H1 (cell line): ENCODE measurements around the gene SGSM1. TPM values are rescaled to one million over a fixed set of nuclear protein-coding genes. Genes with fewer than 3 reads are reported as not detected.

ENCODE experiments used
- CTCF ChIA-PET: fragments of 300-600 bp; sonication (Branson Sonifier 250); formaldehyde crosslinking; loops from one replicate; lab custom pipeline; 2021; ENCODE audit not compliant: partially characterized antibody; lab: Charles Lee
- POLR2A ChIA-PET: fragments of 300-600 bp; sonication (Branson Sonifier 250); formaldehyde crosslinking; loops from one replicate; lab custom pipeline; 2021; ENCODE audit warnings: inconsistent platforms; ENCODE audit not compliant: partially characterized antibody; lab: Charles Lee
- DNase-seq, 2 experiments: peaks; one replicate each; pipeline versions ENCODE4 v3.0.0 to v3.0.0-alpha.2; 2010 to 2022; ENCODE audit warnings: low spot score in 2 of 2, low read depth in 1 of 2, mixed read lengths in 1 of 2
- FAIRE-seq: peaks from 2 replicates; lab custom pipeline; 2011; peaks lifted over from hg19 to GRCh38; lab: Jason Lieb, UNC
- H2AFZ ChIP-seq: 2 replicates; pipeline ENCODE4 v1.8.1; 2012; ENCODE audit warnings: low read length, inconsistent platforms
- H2AK5ac ChIP-seq: 2 replicates; pipeline ENCODE4 v1.6.1; 2013; ENCODE audit warnings: low read depth, low read length
- H2BK120ac ChIP-seq: replicated peaks from 2 replicates; pipeline ENCODE3; 2013; ENCODE audit warnings: low read depth, low read length, inconsistent platforms
- H2BK12ac ChIP-seq: 2 replicates; pipeline ENCODE4 v1.6.1; 2013; ENCODE audit warnings: low read depth, low read length
- H2BK15ac ChIP-seq: 2 replicates; pipeline ENCODE4 v1.6.1; 2013; ENCODE audit warnings: low read length
- H2BK20ac ChIP-seq: 2 replicates; pipeline ENCODE4 v1.6.1; 2013; ENCODE audit warnings: low read length
- H2BK5ac ChIP-seq: 2 replicates; pipeline ENCODE4 v1.6.1; 2013; ENCODE audit warnings: low read depth, low read length
- H3K14ac ChIP-seq: 2 replicates; pipeline ENCODE4 v1.6.1; 2013; ENCODE audit warnings: inconsistent platforms; ENCODE audit not compliant: insufficient read length
- H3K18ac ChIP-seq: 2 replicates; pipeline ENCODE4 v1.6.1; 2013; ENCODE audit warnings: low read length; ENCODE audit errors: extremely low read depth
- H3K23ac ChIP-seq: 2 replicates; pipeline ENCODE4 v1.6.1; 2013; ENCODE audit warnings: inconsistent platforms; ENCODE audit not compliant: insufficient read length
- H3K23me2 ChIP-seq: 2 replicates; pipeline ENCODE4 v1.6.1; 2013; ENCODE audit warnings: low read depth, low read length
- H3K27ac ChIP-seq: 2 replicates; pipeline ENCODE4 v1.6.1; 2011; ENCODE audit warnings: low read depth, low read length, inconsistent platforms
- H3K27me3 ChIP-seq, 4 experiments: replicated peaks in 1 of 4; 1 replicate in 1 of 4; 2 replicates in 3 of 4; pipeline versions ENCODE4 v1.6.1 to v1.8.1; 2011 to 2013; ENCODE audit warnings: low read length in 3 of 4, mild to moderate bottlenecking in 3 of 4, inconsistent platforms in 2 of 4, mixed read lengths in 2 of 4, moderate library complexity in 1 of 4; ENCODE audit not compliant: control insufficient read depth in 3 of 4, insufficient read depth in 3 of 4; ENCODE audit errors: extremely low read depth in 1 of 4
- H3K36me3 ChIP-seq, 4 experiments: 2 replicates each; pipeline versions ENCODE4 v1.6.1 to v1.8.1; 2011 to 2013; ENCODE audit warnings: mild to moderate bottlenecking in 4 of 4, low read length in 3 of 4, moderate library complexity in 2 of 4, control low read depth in 1 of 4, inconsistent platforms in 1 of 4; ENCODE audit not compliant: insufficient read depth in 4 of 4, control insufficient read depth in 2 of 4
- H3K4ac ChIP-seq: replicated peaks from 2 replicates; pipeline ENCODE3; 2013; ENCODE audit warnings: low read length, low read depth, mixed read lengths, inconsistent platforms; ENCODE audit not compliant: insufficient read length
- H3K4me1 ChIP-seq, 4 experiments: replicated peaks in 1 of 4; 1 replicate in 1 of 4; 2 replicates in 3 of 4; pipeline versions ENCODE4 v1.6.1 to v1.8.1; 2011 to 2013; ENCODE audit warnings: low read length in 3 of 4, inconsistent platforms in 2 of 4, mixed read lengths in 1 of 4; ENCODE audit not compliant: insufficient read depth in 4 of 4, control insufficient read depth in 3 of 4
- H3K4me2 ChIP-seq, 2 experiments: 2 replicates each; pipeline versions ENCODE4 v1.6.1 to v1.8.1; 2011 to 2013; ENCODE audit warnings: low read depth in 2 of 2, low read length in 2 of 2, control low read depth in 1 of 2, inconsistent platforms in 1 of 2, mild to moderate bottlenecking in 1 of 2; ENCODE audit not compliant: insufficient read depth in 1 of 2
- H3K4me3 ChIP-seq, 4 experiments: fragments of 200-600, 300-600 bp in 1 of 4; sonication (generic), shearing (Covaris generic), sonication (Bioruptor Twin) in 1 of 4; 2 replicates each; pipeline versions ENCODE4 v1.5.1 to v1.8.1; 2011 to 2016; ENCODE audit warnings: low read length in 4 of 4, low read depth in 3 of 4, control low read depth in 2 of 4, inconsistent platforms in 2 of 4, mild to moderate bottlenecking in 2 of 4, mixed read lengths in 1 of 4, moderate library complexity in 1 of 4; ENCODE audit not compliant: insufficient read depth in 2 of 4; ENCODE audit errors: extremely low read depth in 1 of 4
- H3K56ac ChIP-seq: replicated peaks from 2 replicates; pipeline ENCODE3; 2013; ENCODE audit warnings: low read depth, mild to moderate bottlenecking, mixed read lengths, low read length, inconsistent platforms; ENCODE audit not compliant: insufficient read length
- H3K79me1 ChIP-seq: 2 replicates; pipeline ENCODE4 v1.6.1; 2013; ENCODE audit warnings: low read depth, low read length, control low read depth
- H3K79me2 ChIP-seq, 2 experiments: 2 replicates each; pipeline versions ENCODE4 v1.6.1 to v1.8.1; 2012 to 2013; ENCODE audit warnings: low read length in 2 of 2, mild to moderate bottlenecking in 2 of 2, inconsistent platforms in 1 of 2; ENCODE audit not compliant: insufficient read depth in 2 of 2, control insufficient read depth in 1 of 2
- H3K9ac ChIP-seq, 4 experiments: replicated peaks in 1 of 4; 1 replicate in 1 of 4; 2 replicates in 3 of 4; pipeline versions ENCODE4 v1.6.1 to v1.8.1; 2011 to 2013; ENCODE audit warnings: low read depth in 3 of 4, low read length in 3 of 4, control low read depth in 2 of 4, mild to moderate bottlenecking in 2 of 4, moderate library complexity in 2 of 4, inconsistent platforms in 1 of 4; ENCODE audit errors: extremely low read depth in 1 of 4
- H3K9me3 ChIP-seq, 2 experiments: 2 replicates each; pipeline versions ENCODE4 v1.6.1 to v1.8.1; 2012 to 2013; ENCODE audit warnings: mild to moderate bottlenecking in 2 of 2, moderate library complexity in 2 of 2, control low read depth in 1 of 2, inconsistent platforms in 1 of 2, low read depth in 1 of 2, low read length in 1 of 2, mixed read lengths in 1 of 2; ENCODE audit not compliant: insufficient read depth in 2 of 2
- H4K20me1 ChIP-seq, 2 experiments: replicated peaks in 1 of 2; 2 replicates each; pipeline versions ENCODE3 to v1.8.1; 2011 to 2013; ENCODE audit warnings: inconsistent platforms in 2 of 2, low read length in 2 of 2, mild to moderate bottlenecking in 1 of 2; ENCODE audit not compliant: insufficient read depth in 2 of 2, control insufficient read depth in 1 of 2
- H4K5ac ChIP-seq: 2 replicates; pipeline ENCODE4 v1.6.1; 2013; ENCODE audit warnings: low read length, low read depth, mixed read lengths, inconsistent platforms; ENCODE audit not compliant: insufficient read length
- H4K8ac ChIP-seq: 2 replicates; pipeline ENCODE4 v1.8.0; 2013; ENCODE audit warnings: mild to moderate bottlenecking, moderate library complexity, low read length, inconsistent platforms; ENCODE audit not compliant: insufficient read depth; ENCODE audit errors: extremely low read depth
- H4K91ac ChIP-seq: replicated peaks from 2 replicates; pipeline ENCODE3; 2013; ENCODE audit warnings: low read length, mixed read lengths, inconsistent platforms; ENCODE audit not compliant: insufficient read length
- CHD2 ChIP-seq: IDR thresholded peaks from 2 replicates; pipeline ENCODE4 v1.6.1; 2012; ENCODE audit warnings: low read length, improper control_type of control experiment
- CREB1 ChIP-seq: IDR thresholded peaks from 2 replicates; pipeline ENCODE4 v1.6.1; 2012; ENCODE audit warnings: inconsistent platforms
- CTBP2 ChIP-seq: IDR thresholded peaks from 2 replicates; pipeline ENCODE4 v1.7.0; 2011; ENCODE audit warnings: borderline replicate concordance, mild to moderate bottlenecking, moderate library complexity, mixed read lengths, low read length; ENCODE audit not compliant: insufficient read depth, insufficient read length
- FOSL1 ChIP-seq: IDR thresholded peaks from 2 replicates; pipeline ENCODE4 v1.6.1; 2011; ENCODE audit warnings: mild to moderate bottlenecking, low read depth, low read length, moderate library complexity; ENCODE audit not compliant: insufficient read depth
- GABPA ChIP-seq: IDR thresholded peaks from 2 replicates; pipeline ENCODE4 v1.6.1; 2011; ENCODE audit warnings: mild to moderate bottlenecking, low read length, moderate library complexity, borderline replicate concordance; ENCODE audit not compliant: insufficient read depth
- NRF1 ChIP-seq: IDR thresholded peaks from 2 replicates; pipeline ENCODE4 v1.6.1; 2011; ENCODE audit warnings: mild to moderate bottlenecking, low read depth, low read length, improper control_type of control experiment
- PHF8 ChIP-seq: fragments of 200-600 bp; sonication (generic); conservative IDR thresholded peaks from 2 replicates; pipeline ENCODE4 v1.7.1; 2012; ENCODE audit warnings: low read depth, mild to moderate bottlenecking, inconsistent platforms, low read length, moderate library complexity
- RXRA ChIP-seq: IDR thresholded peaks from 2 replicates; pipeline ENCODE4 v1.6.1; 2011; ENCODE audit warnings: low read depth, mild to moderate bottlenecking, low read length, moderate library complexity; ENCODE audit not compliant: insufficient read depth
- SIRT6 ChIP-seq: IDR thresholded peaks from one replicate; pipeline ENCODE4 v1.7.1; 2012; ENCODE audit warnings: low read length, inconsistent platforms
- SIX5 ChIP-seq: IDR thresholded peaks from 2 replicates; pipeline ENCODE4 v1.6.1; 2011; ENCODE audit warnings: mild to moderate bottlenecking, low read depth, low read length
- SUZ12 ChIP-seq: fragments of 200-600 bp; sonication (generic); IDR thresholded peaks from 2 replicates; pipeline ENCODE4 v1.6.1; 2012; ENCODE audit warnings: mild to moderate bottlenecking, inconsistent platforms, low read length, moderate library complexity, mixed read lengths
- TEAD4 ChIP-seq: IDR thresholded peaks from 2 replicates; pipeline ENCODE4 v1.6.1; 2012; ENCODE audit warnings: low read depth, low read length, inconsistent platforms, mixed read lengths
- WGBS, 2 experiments: shearing (Covaris generic) in 1 of 2; methylation state at CpG; one replicate each; pipeline versions ENCODE4 v1.1.6 to v1.1.7; 2013 to 2015; ENCODE audit warnings: low lambda C conversion rate in 2 of 2, mixed read lengths in 2 of 2, inconsistent platforms in 1 of 2, low coverage in 1 of 2, missing lambda C conversion rate in 1 of 2; ENCODE audit not compliant: insufficient replicate concordance in 2 of 2, insufficient coverage in 1 of 2, insufficient read length in 1 of 2; ENCODE audit errors: extremely low coverage in 1 of 2, missing lambda C conversion rate in 1 of 2; 5-methylcytosine and 5-hydroxymethylcytosine counted together
- polyA plus RNA-seq, 7 experiments: library from polyadenylated mRNA; depleted of rRNA in 3 of 7; stranded (reverse) in 5 of 7; unstranded in 2 of 7; fragments of >200 nt in 5 of 7; fragments of 200-250 nt in 2 of 7; gene quantifications; 1 replicate in 5 of 7; 2 replicates in 1 of 7; 4 replicates in 1 of 7; pipeline versions ENCODE4 v1.2.1 to v1.2.3, GENCODE V29; 2011 to 2013; ENCODE audit warnings: missing spikeins in 2 of 7, mixed read lengths in 2 of 7
- total RNA-seq: library from RNA; stranded (reverse); fragmentation: NEBNext Ultra II Directional; extraction: Animal tissue kit (Norgen Biotek cat#: 25700); gene quantifications from 2 replicates; pipeline ENCODE4 v1.2.1, GENCODE V29; 2021

SGSM1 gene
- total and polyA plus RNA-seq, 2 of the 8 experiments (the other 6 are each of a cell fraction or from before 2014, with no cell fraction given), result 2.8 to 5.2 TPM

DNA sequence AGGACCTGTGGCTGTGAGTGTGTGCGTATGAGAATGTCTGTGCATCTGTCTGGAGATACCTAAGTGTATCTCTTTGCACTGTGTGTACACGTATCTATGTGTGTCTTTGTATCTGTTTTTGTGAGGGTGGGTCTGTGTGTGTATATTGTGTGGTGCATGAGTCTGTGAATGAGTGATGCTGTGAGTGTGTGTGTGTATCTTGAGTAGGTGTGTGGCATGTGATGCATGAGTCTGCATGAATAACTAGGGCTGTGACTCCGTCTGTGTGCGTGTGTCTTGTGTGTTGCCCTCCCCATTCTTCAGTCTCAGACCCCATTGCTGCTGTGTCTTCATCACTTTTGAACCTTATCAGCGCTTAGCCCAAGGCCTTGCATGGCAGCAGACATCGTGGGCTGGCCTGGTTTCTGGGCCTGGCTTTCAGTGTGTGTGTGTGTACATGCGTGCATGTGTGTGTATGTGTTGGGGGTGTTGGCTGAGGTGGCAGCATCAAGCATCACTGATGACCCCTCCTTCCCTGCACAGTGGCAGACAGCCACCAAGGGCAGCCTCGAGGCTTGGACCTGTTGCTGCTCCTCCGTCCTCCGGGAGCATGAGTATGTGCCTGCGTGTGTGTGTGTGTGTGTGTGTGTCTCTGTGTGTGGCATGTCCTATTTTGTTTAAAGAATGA, 1.4 kb downstream of the SGSM1 start:
- no peak for FAIRE-seq
- CTCF ChIA-PET, result interaction anchor here (0.7 to 1.7 kb wide), 4 partner anchors 16 to 234 kb away, joined by 3 to 4 read pairs (median 3); no protein-coding TSS in a partner anchor

More for the DNA sequence above, 1.4 kb downstream of the SGSM1 start:
- Histone ChIP-seq H3K9ac (no peak overlapping the region; a peak in 1 of 7 replicates), H3K18ac (peak overlapping the region; percentile 32; the same call in 1 of the 2 replicates), H3K23ac (no peak overlapping the region), H3K4me1 (peaks cover 3 to 7% (median 6%) of the 10 kb centered on the region in 4 experiments; a peak in 6 of 7 replicates), H3K4ac (no peak overlapping the region), H3K27ac (no peak overlapping the region), H3K79me2 (no peaks in the 10 kb centered on the region; a peak in 1 of 4 replicates), H4K8ac (no peak overlapping the region; the same call in 1 of the 2 replicates), H2BK15ac (peak overlapping the region; percentile 100), H2BK12ac (peak overlapping the region; percentile 94; the same call in 1 of the 2 replicates), H3K4me2 (peak overlapping the region; percentile 73 to 79; a peak in 3 of 4 replicates), H4K5ac (no peak overlapping the region), H3K56ac (no peak overlapping the region), H3K14ac (no peak overlapping the region), H3K27me3 (no peaks in the 10 kb centered on the region; a peak in 1 of 7 replicates), H3K4me3 (peak overlapping the region in 2 of 4 experiments; percentile 53 to 93; a peak in 5 of 8 replicates), H3K36me3 (no peaks in the 10 kb centered on the region), H4K91ac (no peak overlapping the region), H2BK5ac (peak overlapping the region; percentile 66; the same call in 1 of the 2 replicates), H2AK5ac (peak overlapping the region; percentile 69), H4K20me1 (peaks cover 0 to 7% of the 10 kb centered on the region in 2 experiments), H2AFZ (no peak overlapping the region), H3K23me2 (peaks cover 13% of the 10 kb centered on the region; the same call in 1 of the 2 replicates), H3K9me3 (no peaks in the 10 kb centered on the region), H3K79me1 (peaks cover 4% of the 10 kb centered on the region), H2BK120ac (no peak overlapping the region), H2BK20ac (0 out of 2 replicates have a peak overlapping the region, but pooled peaks have one; percentile 80)
- POLR2A ChIA-PET, result interaction anchor here (0.5 to 0.7 kb wide), 2 partner anchors 15 to 34 kb away, joined by 3 to 4 read pairs; no protein-coding TSS in a partner anchor
- DNase-seq, result no peak
- TF ChIP-seq SIX5, result no peak
- no peak for TF ChIP-seq FOSL1
- TF ChIP-seq RXRA, result no peak
- no peak for TF ChIP-seq NRF1
- no peak for TF ChIP-seq GABPA
- no peak for TF ChIP-seq SUZ12
- TF ChIP-seq PHF8, result no peak
- no peak for TF ChIP-seq SIRT6
- no peak for TF ChIP-seq TEAD4
- no peak for TF ChIP-seq CTBP2
- no peak for TF ChIP-seq CREB1
- no peak for TF ChIP-seq CHD2
- 82% methylated on average over 11 of the region's 11 CpGs; no CpG with 5 or more reads in 1 of the 2 experiments for WGBS, 2 experiments
